NCI-H1417 treated with DMSO at 0.1 percent for 48 hours (cell line): Measurements from ENCODE around the gene DAZAP1.

Experiments
- DNase-seq: peaks from one replicate; lab custom pipeline; 2025; lab: John Stamatoyannopoulos, UW

DAZAP1 gene

GRCh38 chr19:1459479-1459878 lies 52.1 kb downstream of the DAZAP1 start:
- DNase-seq: no peak

- no peak for DNase-seq
Measured at GRCh38 chr19:1460033-1460995, 52.9 kb downstream of the DAZAP1 start.

- no peak for DNase-seq
Measured at GRCh38 chr19:1461862-1462261, 54.5 kb downstream of the DAZAP1 start.

DNA sequence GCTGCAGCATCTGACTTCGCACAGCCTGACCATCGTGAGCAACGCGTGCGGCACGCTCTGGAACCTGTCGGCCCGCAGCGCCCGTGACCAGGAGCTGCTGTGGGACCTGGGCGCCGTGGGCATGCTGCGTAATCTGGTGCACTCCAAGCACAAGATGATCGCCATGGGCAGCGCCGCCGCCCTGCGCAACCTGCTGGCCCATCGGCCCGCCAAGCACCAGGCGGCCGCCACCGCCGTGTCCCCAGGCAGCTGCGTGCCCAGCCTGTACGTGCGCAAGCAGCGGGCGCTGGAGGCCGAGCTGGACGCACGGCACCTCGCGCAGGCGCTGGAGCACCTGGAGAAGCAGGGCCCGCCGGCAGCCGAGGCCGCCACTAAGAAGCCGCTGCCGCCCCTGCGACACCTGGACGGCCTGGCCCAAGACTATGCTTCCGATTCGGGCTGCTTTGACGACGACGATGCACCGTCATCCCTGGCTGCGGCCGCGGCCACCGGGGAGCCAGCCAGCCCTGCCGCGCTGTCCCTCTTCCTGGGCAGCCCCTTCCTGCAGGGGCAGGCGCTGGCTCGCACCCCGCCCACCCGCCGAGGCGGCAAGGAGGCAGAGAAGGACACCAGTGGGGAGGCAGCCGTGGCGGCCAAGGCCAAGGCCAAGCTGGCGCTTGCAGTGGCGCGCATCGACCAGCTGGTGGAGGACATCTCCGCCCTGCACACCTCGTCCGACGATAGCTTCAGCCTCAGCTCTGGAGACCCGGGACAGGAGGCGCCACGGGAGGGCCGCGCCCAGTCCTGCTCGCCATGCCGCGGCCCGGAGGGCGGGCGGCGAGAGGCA lies 58.0 kb downstream of the DAZAP1 start:
- no peak for DNase-seq

DNA sequence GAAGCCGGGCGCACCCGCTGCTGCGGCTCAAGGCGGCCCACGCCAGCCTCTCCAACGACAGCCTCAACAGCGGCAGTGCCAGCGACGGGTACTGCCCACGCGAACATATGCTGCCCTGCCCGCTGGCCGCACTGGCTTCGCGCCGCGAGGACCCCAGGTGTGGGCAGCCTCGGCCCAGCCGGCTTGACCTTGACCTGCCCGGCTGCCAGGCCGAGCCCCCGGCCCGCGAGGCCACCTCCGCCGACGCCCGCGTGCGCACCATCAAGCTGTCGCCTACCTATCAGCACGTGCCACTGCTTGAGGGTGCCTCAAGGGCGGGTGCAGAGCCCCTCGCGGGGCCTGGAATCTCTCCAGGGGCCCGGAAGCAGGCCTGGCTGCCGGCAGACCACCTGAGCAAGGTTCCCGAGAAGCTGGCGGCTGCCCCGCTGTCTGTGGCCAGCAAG lies 58.7 kb downstream of the DAZAP1 start:
- no peak for DNase-seq

- DNase-seq: no peak
Measured at GRCh38 chr19:1466461-1467214, 59.3 kb downstream of the DAZAP1 start.

GRCh38 chr19:1467215-1467489 lies 59.8 kb downstream of the DAZAP1 start:
- no peak for DNase-seq

- DNase-seq: no peak
Measured at GRCh38 chr19:1467490-1468273, 60.3 kb downstream of the DAZAP1 start.

DNA sequence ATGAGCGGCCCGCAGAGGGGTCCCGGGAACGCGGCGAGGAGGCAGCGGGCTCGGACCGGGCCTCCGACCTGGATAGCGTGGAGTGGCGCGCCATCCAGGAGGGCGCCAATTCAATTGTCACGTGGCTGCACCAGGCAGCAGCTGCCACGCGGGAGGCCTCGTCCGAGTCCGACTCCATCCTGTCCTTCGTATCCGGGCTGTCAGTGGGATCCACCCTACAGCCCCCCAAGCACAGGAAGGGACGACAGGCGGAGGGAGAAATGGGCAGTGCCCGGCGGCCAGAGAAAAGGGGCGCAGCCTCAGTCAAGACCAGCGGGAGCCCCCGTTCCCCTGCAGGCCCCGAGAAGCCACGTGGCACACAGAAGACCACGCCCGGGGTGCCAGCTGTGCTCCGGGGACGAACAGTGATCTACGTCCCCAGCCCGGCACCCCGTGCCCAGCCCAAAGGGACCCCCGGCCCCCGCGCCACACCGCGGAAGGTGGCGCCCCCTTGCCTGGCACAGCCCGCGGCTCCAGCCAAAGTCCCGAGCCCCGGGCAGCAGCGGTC lies 61.0 kb downstream of the DAZAP1 start:
- no peak for DNase-seq

- no peak for DNase-seq
Measured at GRCh38 chr19:1468821-1469254, 61.5 kb downstream of the DAZAP1 start.

DNA sequence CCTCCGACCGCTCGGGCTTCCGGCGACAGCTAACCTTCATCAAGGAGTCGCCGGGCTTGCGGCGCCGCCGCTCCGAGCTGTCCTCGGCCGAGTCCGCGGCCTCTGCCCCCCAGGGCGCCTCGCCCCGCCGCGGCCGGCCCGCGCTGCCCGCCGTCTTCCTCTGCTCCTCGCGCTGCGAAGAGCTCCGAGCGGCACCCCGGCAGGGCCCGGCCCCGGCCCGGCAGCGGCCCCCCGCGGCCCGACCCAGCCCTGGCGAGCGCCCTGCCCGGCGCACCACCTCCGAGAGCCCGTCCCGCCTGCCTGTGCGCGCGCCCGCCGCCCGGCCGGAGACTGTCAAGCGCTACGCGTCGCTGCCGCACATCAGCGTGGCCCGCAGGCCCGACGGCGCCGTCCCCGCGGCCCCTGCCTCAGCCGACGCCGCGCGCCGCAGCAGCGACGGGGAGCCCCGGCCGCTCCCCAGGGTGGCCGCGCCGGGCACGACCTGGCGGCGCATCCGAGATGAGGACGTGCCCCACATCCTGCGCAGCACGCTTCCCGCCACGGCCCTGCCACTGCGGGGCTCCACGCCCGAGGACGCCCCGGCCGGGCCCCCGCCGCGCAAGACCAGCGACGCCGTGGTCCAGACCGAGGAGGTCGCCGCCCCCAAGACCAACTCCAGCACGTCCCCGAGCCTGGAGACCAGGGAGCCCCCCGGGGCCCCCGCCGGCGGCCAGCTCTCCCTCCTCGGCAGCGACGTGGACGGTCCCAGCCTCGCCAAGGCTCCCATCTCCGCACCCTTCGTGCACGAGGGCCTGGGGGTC lies 62.1 kb downstream of the DAZAP1 start:
- no peak for DNase-seq

- DNase-seq: no peak
Measured at GRCh38 chr19:1470055-1470304, 62.6 kb downstream of the DAZAP1 start.

GRCh38 chr19:1470305-1471009 lies 63.1 kb downstream of the DAZAP1 start:
- peak; percentile 78 for DNase-seq

DNA sequence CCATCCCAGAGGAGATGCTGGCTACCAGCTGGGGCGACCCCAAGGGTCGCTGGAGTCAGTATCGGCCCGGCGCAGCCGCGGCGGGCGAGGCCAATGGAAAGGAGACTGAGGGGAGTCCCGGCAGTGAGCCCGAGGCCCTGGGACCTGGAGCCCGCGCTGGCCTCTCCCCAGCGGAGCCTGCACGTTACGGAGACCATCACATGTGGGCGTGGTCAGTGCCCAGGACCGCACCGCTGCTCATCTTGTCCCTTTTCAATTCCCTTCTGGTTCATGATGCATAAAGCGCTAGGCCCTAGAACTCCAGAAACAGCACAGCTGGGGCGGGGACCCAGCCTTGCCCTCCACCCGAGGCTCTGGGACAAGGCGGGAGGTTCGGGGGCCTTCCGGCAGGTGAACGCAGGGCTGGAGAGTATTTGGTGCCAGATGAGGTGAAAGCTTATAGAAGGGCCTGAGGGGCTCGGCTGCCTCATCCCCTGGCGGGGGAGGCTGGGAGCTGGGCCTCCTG lies 63.7 kb downstream of the DAZAP1 start:
- no peak for DNase-seq

DNA sequence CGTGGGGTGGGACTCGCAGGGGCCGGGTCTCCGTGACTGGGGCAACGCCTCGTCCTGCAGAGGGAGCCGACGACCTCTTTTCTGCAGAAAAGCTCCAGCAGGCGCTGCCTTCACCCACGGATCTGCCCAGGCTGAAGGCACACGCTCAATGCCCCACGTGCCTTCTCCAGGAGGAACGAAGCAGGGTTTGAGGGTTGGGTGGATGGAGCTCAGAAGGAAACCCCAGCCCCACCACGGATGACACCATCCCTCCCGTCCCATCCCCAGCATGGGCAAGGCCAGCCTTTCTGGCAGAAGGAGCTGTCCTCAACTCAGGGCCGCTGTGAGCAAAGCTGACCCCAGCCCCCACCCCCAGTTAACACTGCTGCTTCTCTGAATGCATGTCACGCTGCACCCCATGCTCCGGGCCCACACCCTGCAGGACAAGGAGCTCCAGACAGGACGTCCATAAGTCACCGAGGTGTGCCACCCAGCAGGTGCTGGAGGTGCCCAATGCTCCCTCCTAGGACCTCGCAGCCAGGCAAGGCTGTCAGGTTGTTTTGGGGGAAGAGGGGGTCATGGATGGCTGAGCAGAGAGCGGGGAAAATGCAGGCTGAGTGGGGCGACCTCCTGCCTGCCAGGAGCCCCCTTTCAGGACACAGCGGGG lies 64.3 kb downstream of the DAZAP1 start:
- DNase-seq: no peak

DNA sequence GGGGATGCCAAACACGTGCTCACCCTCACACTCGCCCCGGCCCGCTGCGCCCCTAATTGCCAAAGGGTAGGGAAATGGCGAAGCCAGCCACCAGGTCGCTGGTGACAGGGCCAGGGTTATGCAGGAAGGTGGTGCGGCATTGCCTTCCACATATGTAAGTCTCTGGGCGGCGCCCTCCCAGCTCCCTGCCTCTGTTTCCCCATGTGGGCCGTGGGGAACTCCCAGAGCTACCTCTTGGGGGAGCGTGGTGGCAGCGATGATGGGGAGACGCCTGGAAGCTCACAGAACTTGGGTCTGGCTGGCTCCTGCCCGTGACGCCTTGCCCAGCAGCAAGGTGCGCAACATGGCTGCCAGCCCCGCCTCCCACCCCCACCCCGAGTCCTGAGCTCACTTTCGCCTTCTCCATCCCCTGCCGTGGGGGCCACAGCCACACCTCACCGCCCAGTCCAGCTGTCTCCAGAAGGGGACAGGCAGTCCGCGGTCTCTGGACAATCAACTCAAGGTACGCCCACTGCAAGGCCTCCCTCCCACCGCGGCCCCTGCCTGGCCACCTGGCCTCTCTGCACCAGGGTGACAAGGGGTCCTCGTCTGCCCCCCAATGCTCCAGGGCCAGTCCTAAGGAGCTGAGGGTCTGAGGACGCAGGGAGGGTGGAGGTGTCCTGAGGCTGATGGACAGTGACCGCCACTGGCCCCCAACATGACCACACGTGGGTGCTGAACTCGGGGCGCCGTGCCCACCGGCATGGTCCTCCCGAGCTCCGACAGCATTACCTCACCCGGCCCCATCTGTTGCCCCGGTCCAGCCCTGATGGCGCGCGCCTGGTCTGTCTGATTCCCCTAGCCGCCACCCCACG lies 65.1 kb downstream of the DAZAP1 start:
- no peak for DNase-seq

GRCh38 chr19:1473085-1473851 lies 65.9 kb downstream of the DAZAP1 start:
- DNase-seq: no peak
